SK-N-SH treated with all-trans-retinoic acid at 6 μM for 48 hours (cell line): ENCODE data around the gene THBS3.

Experiments used
- ATAC-seq: fragments of 200-7000 bp; cut with Tn5 transposase; 3 replicates; pipeline ENCODE4 v1.9.1; 2020; ENCODE audit warnings: mild to moderate bottlenecking, moderate library complexity
- BACH2 ChIP-seq: fragments of 250-450 bp; sonication (Bioruptor Pico); IDR thresholded peaks from 2 replicates; pipeline ENCODE4 v1.9.0; 2021; ENCODE audit warnings: mild to moderate bottlenecking, borderline replicate concordance
- CREB5 ChIP-seq: fragments of 250-450 bp; sonication (Bioruptor Pico); IDR thresholded peaks from 2 replicates; pipeline ENCODE4 v1.5.1; 2020; ENCODE audit warnings: low read depth, mild to moderate bottlenecking, moderate library complexity
- CSDC2 ChIP-seq: fragments of 250-450 bp; sonication (Bioruptor Pico); IDR thresholded peaks from 2 replicates; pipeline ENCODE4 v1.5.0; 2020; ENCODE audit warnings: mild to moderate bottlenecking, moderate library complexity
- CSRNP3 ChIP-seq: fragments of 250-450 bp; sonication (Bioruptor Pico); IDR thresholded peaks from 2 replicates; pipeline ENCODE4 v1.5.1; 2021; ENCODE audit warnings: mild to moderate bottlenecking, moderate library complexity
- GLIS3 ChIP-seq: fragments of 250-450 bp; sonication (Bioruptor Pico); IDR thresholded peaks from 2 replicates; pipeline ENCODE4 v1.5.0; 2020; ENCODE audit warnings: mild to moderate bottlenecking, moderate library complexity
- ISL1 ChIP-seq: fragments of 250-450 bp; sonication (Bioruptor Pico); IDR thresholded peaks from 2 replicates; pipeline ENCODE4 v2.1.2; 2022; ENCODE audit warnings: mild to moderate bottlenecking, moderate library complexity
- OSR1 ChIP-seq: fragments of 250-450 bp; sonication (Bioruptor Pico); IDR thresholded peaks from 2 replicates; pipeline ENCODE4 v1.8.0; 2022; ENCODE audit warnings: moderate library complexity, mild to moderate bottlenecking, inconsistent platforms
- PATZ1 ChIP-seq: fragments of 250-450 bp; sonication (Bioruptor Pico); IDR thresholded peaks from 2 replicates; pipeline ENCODE4 v1.8.0; 2020; ENCODE audit warnings: mild to moderate bottlenecking, moderate library complexity, borderline replicate concordance
- POU6F1 ChIP-seq: fragments of 250-450 bp; sonication (Bioruptor Pico); IDR thresholded peaks from 2 replicates; pipeline ENCODE4 v1.8.0; 2021; ENCODE audit warnings: low read depth, mild to moderate bottlenecking, moderate library complexity, borderline replicate concordance
- PPARA ChIP-seq: fragments of 250-450 bp; sonication (Bioruptor Pico); IDR thresholded peaks from 2 replicates; pipeline ENCODE4 v1.5.0; 2020; ENCODE audit warnings: mild to moderate bottlenecking, borderline replicate concordance
- TCF4 ChIP-seq: fragments of 250-450 bp; sonication (Bioruptor Pico); IDR thresholded peaks from 2 replicates; pipeline ENCODE4 v1.8.0; 2021; ENCODE audit warnings: mild to moderate bottlenecking, moderate library complexity, borderline replicate concordance
- TOX ChIP-seq: fragments of 250-450 bp; sonication (Bioruptor Pico); IDR thresholded peaks from 2 replicates; pipeline ENCODE4 v1.8.0; 2021; ENCODE audit warnings: mild to moderate bottlenecking, moderate library complexity, borderline replicate concordance
- TSHZ2 ChIP-seq: fragments of 250-450 bp; sonication (Bioruptor Pico); IDR thresholded peaks from 2 replicates; pipeline ENCODE4 v1.5.0; 2020; ENCODE audit warnings: mild to moderate bottlenecking, moderate library complexity
- ZFP3 ChIP-seq: fragments of 250-450 bp; sonication (Bioruptor Pico); IDR thresholded peaks from 2 replicates; pipeline ENCODE4 v1.5.0; 2020; ENCODE audit warnings: mild to moderate bottlenecking, moderate library complexity
- ZFP30 ChIP-seq: fragments of 450-650 bp; formaldehyde crosslinking; IDR thresholded peaks from 2 replicates; pipeline ENCODE4 v1.5.0; 2022; ENCODE audit warnings: mild to moderate bottlenecking, moderate library complexity
- ZNF565 ChIP-seq: fragments of 450-650 bp; formaldehyde crosslinking; conservative IDR thresholded peaks from 2 replicates; pipeline ENCODE4 v1.5.0; 2020; ENCODE audit warnings: low read depth, mild to moderate bottlenecking, moderate library complexity
- ZNF70 ChIP-seq: fragments of 450-650 bp; formaldehyde crosslinking; IDR thresholded peaks from 2 replicates; pipeline ENCODE4 v1.5.0; 2020; ENCODE audit warnings: mild to moderate bottlenecking, moderate library complexity

The THBS3 gene

GRCh38 chr1:155174324-155175280 lies 33.1 kb downstream of the THBS3 start:
- TF ChIP-seq PATZ1 (CRISPR knock-in tag), result no peak
- no peak for TF ChIP-seq ISL1 (CRISPR knock-in tag)
- TF ChIP-seq CREB5, result no peak
- TF ChIP-seq ZNF565 (CRISPR knock-in tag), result no peak
- TF ChIP-seq OSR1, result no peak
- TF ChIP-seq CSRNP3 (CRISPR knock-in tag), result no peak
- TF ChIP-seq BACH2 (CRISPR knock-in tag), result no peak
- TF ChIP-seq TSHZ2 (CRISPR knock-in tag), result no peak
- no peak for TF ChIP-seq TOX
- ATAC-seq, result peak; percentile 3

GRCh38 chr1:155173478-155174323 lies 34.0 kb downstream of the THBS3 start, which contains the start of gene TRIM46:
Gene TRIM46, plus strand, starts transcription at chr1:155173849. Its CDS starts 118 bp downstream, at chr1:155173967.
- no peak for TF ChIP-seq CSDC2 (CRISPR knock-in tag)
- TF ChIP-seq GLIS3, result no peak
- TF ChIP-seq PPARA (CRISPR knock-in tag), result no peak
- TF ChIP-seq CREB5, result no peak
- no peak for TF ChIP-seq PATZ1 (CRISPR knock-in tag)
- TF ChIP-seq TSHZ2 (CRISPR knock-in tag), result no peak
- TF ChIP-seq BACH2 (CRISPR knock-in tag), result no peak
- no peak for TF ChIP-seq TCF4 (CRISPR knock-in tag)
- TF ChIP-seq ZFP3 (CRISPR knock-in tag), result no peak
- no peak for TF ChIP-seq ZNF70 (CRISPR knock-in tag)
- TF ChIP-seq ZNF565 (CRISPR knock-in tag), result no peak
- no peak for TF ChIP-seq OSR1
- TF ChIP-seq ZFP30 (CRISPR knock-in tag), result no peak
- TF ChIP-seq CSRNP3 (CRISPR knock-in tag), result no peak
- no peak for TF ChIP-seq POU6F1
- TF ChIP-seq, all 23 proteins: peak for 0
- ATAC-seq, result peak; percentile 43
